GM21825 (cell line): ENCODE results near the gene LCT.
A peak's percentile ranks its signal among the peaks of the same experiment; 100 is the strongest.
"Not testable (repeated sequence)": the region's sequence is repeated elsewhere in the genome, so short reads cannot be mapped to it uniquely, and the experiment has no call there.

Experiments used
- ATAC-seq: cut with Tn5 transposase; IDR thresholded peaks from one replicate; pipeline ENCODE4 v1.9.1; 2021; ENCODE audit warnings: mild to moderate bottlenecking, moderate library complexity; ENCODE audit not compliant: unreplicated experiment

Gene LCT

GRCh38 chr2:135798275-135798705 lies 38.7 kb downstream of the LCT start:
- no peak for ATAC-seq

- ATAC-seq, result peak; percentile 60
Observed at GRCh38 chr2:135797497-135798274, 39.3 kb downstream of the LCT start.

- no peak for ATAC-seq
Observed at GRCh38 chr2:135796606-135797005, 40.4 kb downstream of the LCT start.

DNA sequence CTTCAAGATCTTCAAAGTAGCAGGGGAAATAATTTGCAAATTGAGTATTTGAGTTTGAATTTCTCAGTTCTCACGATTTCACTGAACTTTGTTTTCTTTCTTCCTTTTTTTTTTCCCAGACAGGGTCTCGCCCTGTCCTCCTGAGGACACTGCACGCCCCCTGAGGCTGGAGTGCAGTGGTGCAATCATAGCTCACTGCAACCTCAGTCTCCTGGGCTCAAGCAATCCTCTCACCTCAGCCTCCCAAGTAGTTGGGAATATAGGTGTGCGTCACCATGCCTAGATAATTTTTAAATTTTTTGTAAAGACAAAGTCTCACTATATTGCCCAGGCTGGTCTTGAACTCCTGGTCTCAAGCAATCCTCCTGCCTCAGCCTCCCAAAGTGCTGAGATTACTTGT lies 41.3 kb downstream of the LCT start:
- not testable (repeated sequence) for ATAC-seq

DNA sequence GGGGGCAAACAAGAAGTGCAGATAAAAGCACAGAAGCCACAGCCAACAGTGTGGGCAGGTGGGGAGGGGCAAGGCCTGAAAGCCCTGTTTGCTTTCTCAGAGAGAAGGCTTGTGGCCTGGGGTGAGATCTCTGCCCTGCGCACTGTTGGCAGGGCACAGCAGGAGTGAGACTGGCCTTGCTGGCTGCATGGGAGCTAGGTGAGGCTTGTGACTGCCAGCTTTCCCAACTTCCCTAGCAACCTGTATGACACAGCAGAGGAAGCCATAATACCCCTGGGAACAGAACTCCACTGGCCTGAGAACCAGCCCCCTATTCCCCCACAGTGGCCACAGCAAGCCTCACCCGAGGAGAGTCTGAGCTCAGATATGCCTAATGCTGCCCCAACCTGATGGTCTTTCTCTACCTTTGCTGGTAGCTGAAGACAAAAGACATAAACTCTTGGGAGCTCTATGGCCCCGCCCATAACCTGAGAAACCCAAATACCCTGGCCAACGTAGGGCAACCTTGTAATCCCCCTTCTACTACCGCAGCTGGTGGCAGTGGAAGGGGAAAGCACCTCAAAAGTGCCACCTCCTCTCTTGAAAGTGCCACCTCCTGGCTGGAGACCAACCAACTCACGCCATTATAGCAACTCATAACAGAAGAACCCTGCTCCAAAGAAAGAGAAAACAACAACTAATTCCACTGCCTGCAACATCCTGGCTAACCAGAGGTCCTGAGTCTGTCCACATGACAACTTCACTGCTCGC lies 44.4 kb downstream of the LCT start:
- ATAC-seq, result no peak

GRCh38 chr2:135791418-135792190 lies 45.4 kb downstream of the LCT start:
- no peak for ATAC-seq

DNA sequence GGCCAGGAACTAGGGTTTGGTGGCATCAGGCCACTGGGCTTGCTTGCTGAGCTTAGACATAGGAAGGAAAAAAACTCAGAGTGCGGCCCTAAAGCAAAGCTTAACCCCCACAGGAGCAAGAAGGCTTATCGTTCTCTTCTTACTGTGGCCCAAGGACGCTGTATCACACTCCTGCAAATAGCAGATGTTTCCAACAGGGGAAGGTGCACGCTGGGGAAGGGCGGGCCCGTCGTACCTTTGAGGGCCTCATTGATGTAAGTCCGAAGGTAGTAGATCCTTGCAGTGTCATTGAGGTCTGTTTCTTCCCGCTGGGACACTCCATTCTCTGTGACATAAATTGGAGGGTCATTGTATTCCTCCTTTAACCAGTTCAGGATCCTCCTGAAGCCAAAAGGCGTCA lies 46.6 kb downstream of the LCT start:
- no peak for ATAC-seq

- ATAC-seq, result no peak
Observed at GRCh38 chr2:135786823-135787222, 50.2 kb downstream of the LCT start.

DNA sequence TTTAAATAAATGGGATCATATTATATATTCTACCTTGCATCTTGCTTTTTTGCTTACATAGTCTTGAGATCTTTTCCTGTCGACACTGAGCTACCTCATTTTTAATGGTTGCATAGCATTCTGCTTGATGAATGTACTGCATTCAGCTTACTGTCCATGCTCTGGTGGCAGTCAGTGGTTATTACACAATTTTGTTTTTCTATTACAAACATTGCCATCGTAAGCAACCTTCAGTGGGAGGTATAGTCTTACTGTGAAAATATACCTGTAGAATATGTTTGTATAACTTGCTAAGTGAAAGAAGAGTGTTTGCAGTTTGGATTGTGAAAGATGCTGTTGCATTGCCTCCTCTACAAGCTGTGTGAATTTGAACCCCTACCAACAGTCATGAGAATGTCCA lies 52.0 kb downstream of the LCT start:
- ATAC-seq, result no peak

DNA sequence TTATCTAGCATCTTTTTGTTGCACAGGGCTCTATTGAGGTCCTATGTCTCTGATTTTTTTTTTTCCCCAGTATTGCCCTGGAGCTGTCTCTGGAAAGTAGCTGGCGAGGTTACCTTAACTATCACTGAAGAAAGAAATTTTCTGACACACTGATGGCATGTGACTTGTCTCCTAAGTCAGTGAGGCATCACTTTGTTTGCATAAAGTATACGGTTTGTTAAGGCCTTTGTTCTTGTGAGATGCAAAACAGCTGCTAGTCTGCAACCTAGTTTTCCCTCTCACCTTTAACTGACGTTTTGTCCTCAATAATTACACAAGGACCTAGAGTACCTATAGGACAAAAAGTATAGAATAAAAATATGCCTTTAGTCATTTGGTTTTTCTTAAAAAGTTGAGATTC lies 53.5 kb downstream of the LCT start:
- ATAC-seq, result peak; percentile 66

- ATAC-seq, result no peak
Observed at GRCh38 chr2:135782231-135782630, 54.8 kb downstream of the LCT start.

- ATAC-seq, result no peak
Observed at GRCh38 chr2:135776367-135776766, 60.6 kb downstream of the LCT start.

GRCh38 chr2:135775420-135775819 lies 61.6 kb downstream of the LCT start:
- no peak for ATAC-seq

DNA sequence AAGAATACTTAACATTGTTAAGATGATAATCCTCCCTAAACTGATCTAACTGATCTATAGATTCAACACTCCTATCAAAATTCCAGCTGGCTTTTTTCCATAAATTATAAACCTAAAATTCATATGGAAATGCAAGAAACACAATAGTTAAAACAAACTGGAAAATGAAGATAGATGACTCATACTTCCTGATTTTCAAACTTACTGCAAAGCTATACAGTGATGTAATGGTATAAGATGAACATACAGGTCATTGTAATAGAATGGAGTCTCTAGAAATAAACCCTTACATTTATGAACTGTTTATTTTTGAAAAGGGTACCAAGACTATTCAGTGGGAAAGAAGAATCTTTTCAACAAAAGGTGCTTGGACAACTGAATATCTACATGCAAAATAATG lies 63.1 kb downstream of the LCT start:
- ATAC-seq, result no peak

DNA sequence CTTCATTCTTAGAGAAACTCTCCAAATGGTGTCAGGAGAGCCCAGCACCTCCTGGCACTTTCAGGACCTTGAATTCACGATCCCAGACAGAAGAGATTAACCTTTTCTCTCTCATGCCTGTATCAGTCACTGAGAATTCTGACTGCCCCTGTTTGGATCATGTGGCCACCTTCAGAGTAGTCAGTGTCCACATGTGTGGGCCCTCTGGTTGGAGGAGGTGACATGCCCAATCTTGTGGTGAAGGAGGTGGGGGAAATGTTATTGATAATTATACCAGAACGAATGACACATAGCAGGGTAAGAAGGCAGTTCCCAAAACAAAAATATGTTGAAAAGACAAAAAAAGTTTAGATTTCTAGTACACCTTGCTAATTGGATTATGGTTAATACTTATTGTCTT lies 63.7 kb downstream of the LCT start:
- no peak for ATAC-seq

DNA sequence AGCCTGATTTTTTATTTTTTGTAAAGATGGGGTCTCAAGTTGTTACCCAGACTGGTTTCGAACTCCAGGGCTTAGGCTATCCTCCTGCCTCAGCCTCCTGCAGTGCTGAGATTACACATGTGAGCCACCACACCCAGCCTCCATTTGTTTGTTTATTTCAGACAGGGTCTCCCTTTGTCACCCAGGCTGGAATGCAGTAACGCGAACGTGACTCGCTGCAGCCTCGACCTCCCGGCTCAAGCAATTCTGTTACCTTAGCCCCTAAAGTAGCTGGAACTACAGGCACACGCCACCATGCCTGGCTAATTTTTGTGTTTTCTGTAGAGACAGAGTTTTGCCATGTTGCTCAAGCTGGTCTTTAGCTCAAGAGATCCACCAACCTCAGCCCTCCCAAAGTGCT lies 68.1 kb downstream of the LCT start:
- no peak for ATAC-seq

- no peak for ATAC-seq
Observed at GRCh38 chr2:135762530-135762929, 74.5 kb downstream of the LCT start.

GRCh38 chr2:135762022-135762421 lies 75.0 kb downstream of the LCT start:
- no peak for ATAC-seq

DNA sequence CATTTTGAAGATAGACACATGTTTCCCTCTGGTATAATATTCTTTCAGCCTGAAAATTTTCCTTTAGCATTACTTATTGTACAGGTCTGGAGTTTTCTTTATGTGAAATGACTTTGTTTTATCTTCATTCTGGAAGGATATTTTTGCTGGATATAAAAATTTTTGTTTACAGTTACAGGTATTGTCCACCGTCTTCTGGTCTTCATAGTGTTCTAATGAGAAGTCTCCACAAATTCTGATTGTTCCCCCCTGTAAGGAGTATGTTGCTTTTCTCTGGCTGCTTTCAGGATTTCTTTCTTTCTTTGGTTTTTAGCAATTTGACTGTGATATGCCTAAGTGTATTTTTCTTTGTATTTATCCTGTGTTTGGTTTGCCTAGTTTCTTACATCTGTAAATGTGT lies 80.3 kb downstream of the LCT start:
- no peak for ATAC-seq

GRCh38 chr2:135755573-135755972 lies 81.4 kb downstream of the LCT start:
- no peak for ATAC-seq

- no peak for ATAC-seq
Observed at GRCh38 chr2:135745545-135745944, 91.4 kb downstream of the LCT start.
